Stimulated activated CD8-positive, alpha-beta memory T cell treated with anti-CD3 and anti-CD28 coated beads, Interleukin-12 subunit alpha, Interleukin-12 subunit beta, amount 100 ng/mL, for 1 hour (primary cell): ENCODE results near the gene LY6G6D.

Experiments used
- DNase-seq: peaks from one replicate; pipeline ENCODE4 v3.0.0-alpha.2; 2020; ENCODE audit warnings: low read depth

The LY6G6D gene, protein sequence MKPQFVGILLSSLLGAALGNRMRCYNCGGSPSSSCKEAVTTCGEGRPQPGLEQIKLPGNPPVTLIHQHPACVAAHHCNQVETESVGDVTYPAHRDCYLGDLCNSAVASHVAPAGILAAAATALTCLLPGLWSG

GRCh38 chr6:31715022-31715958 lies at the start of gene LY6G6D:
LY6G6D (plus strand) TSS chr6:31715348; CDS start chr6:31715356, 8 bp downstream.
- no peak for DNase-seq

DNA sequence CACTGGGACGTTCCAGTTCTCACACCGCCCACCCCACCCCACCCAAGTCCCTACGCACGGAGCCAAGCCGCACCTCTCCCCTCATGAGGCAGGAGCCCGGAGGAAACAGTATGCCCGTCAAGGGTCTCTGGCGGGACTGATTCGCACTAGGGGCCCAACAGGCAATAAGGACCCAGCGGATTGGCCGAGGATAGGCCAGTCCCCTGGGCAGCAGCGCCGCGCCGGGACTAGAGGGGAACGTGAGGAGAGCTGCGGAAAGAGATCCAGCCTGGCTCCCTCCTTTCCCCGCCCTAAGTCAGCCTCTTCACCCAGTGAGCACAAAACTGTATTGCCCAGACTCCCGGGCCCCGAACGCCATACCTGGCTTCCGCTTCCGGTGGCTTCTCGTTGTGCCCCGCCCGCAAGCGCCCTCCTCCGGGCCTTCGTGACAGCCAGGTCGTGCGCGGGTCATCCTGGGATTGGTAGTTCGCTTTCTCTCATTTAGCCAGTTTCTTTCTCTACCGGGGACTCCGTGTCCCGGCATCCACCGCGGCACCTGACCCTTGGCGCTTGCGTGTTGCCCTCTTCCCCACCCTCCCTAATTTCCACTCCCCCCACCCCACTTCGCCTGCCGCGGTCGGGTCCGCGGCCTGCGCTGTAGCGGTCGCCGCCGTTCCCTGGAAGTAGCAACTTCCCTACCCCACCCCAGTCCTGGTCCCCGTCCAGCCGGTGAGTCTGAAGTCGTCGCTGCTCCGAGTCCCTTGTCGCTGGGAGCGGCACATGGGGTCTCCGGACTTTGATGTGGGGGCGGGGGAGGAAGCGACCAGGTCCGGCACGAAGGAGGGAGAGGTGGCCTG lies 49.4 kb upstream of the LY6G6D start, which contains the start of gene CSNK2B:
Gene CSNK2B (plus strand): TSS at position 580 of the 836 bp plus-strand sequence. CDS start 752 bp downstream, outside the sequence.
- peak; percentile 98 for DNase-seq

DNA sequence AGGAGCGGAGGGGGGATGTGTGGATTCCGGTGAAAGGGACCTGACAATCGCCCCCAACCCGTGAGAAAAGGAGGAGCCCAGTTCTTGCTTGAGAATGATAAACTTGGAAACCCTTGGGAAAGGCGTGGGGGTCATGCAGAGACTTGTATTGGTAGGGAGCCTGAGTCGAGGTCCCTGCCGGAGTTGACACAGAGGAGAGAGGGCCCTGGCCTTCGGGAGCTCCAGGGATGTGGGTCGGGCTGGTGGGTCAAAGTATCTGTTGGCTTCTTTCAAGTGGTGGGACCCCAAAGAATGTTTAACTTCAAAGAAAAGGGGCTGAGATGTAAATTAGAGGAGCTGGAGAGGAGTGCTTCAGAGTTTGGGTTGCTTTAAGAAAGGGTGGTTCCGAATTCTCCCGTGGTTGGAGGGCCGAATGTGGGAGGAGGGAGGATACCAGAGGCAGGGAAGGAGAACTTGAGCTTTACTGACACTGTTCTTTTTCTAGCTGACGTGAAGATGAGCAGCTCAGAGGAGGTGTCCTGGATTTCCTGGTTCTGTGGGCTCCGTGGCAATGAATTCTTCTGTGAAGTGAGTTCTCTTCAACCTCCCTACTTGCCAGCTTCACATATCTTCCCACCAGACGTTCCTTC lies 48.7 kb upstream of the LY6G6D start:
- DNase-seq, result no peak

GRCh38 chr6:31669676-31670075 lies 45.5 kb upstream of the LY6G6D start, which contains the start of gene LY6G5B:
LY6G5B (plus strand) TSS chr6:31669976; CDS start chr6:31670951, 975 bp downstream.
- DNase-seq, result no peak

- no peak for DNase-seq
Observed at GRCh38 chr6:31676322-31676903, 38.7 kb upstream of the LY6G6D start.

- no peak for DNase-seq
Observed at GRCh38 chr6:31676904-31677303, 38.2 kb upstream of the LY6G6D start.

DNA sequence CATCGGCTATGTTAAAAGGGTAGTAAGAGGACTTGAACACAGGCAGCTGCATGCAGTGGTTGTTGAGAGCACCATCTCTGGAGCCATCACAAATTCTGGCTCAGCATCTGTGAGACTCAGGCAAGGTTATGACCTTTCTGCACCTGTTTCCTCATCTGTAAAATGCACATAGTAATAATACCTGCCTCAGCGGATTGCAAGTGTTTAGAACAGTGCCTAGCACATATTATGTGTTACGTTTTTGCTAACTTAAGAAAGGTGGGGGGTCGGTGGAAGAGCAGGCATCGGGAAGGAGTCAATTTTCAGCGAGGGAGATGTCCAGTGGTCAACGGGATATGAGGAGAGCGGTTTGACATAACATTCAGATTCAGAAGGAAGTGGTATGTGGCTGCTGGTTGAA lies 37.2 kb upstream of the LY6G6D start:
- DNase-seq, result no peak

DNA sequence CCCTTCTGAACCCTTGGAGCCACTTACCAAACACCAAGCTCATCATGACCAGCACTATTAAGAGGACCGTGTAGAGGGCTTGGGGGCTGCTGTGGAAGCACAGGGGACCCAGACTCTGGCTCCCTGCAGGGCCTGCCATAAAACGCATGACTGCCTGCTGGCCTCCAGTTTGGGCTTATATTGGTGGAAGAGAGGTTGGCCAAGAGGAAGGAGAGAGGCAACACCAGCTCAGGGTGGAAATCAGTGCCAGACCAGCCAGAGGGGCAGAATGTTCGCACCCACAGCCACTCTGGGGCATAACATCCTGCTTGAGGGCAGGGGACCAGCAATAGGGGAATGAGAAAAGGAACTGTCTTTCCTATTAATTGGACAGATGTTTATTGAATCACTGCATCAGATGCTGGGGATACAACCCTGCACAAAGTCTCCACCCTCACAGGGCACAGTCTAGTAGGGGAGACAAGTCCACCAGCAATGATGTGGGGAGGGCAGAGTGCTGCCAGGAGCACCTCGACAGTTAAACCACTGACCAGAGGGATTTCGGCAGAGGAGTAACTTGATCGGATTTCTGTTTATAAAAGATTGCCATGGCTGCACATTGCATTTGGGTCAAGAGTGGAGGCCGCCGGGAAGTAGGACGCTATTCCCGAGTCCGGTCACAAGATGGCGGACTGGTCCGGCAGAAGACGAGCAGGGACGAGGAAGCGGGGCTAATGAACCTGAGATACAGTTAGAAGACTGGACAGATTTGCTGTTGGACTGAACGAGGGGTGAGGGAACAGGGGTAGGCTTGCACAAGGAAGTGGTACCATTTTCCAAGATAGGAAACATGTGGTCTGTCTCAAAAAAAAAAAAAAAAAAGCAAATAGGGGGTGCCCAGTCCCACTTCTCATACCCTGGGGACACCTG lies 34.7 kb upstream of the LY6G6D start, which contains the start of gene LY6G5C:
Gene LY6G5C (minus strand): TSS at position 842 of the 909 bp plus-strand sequence. CDS start 694 bp downstream, at position 148.
- DNase-seq, result peak; percentile 49

DNA sequence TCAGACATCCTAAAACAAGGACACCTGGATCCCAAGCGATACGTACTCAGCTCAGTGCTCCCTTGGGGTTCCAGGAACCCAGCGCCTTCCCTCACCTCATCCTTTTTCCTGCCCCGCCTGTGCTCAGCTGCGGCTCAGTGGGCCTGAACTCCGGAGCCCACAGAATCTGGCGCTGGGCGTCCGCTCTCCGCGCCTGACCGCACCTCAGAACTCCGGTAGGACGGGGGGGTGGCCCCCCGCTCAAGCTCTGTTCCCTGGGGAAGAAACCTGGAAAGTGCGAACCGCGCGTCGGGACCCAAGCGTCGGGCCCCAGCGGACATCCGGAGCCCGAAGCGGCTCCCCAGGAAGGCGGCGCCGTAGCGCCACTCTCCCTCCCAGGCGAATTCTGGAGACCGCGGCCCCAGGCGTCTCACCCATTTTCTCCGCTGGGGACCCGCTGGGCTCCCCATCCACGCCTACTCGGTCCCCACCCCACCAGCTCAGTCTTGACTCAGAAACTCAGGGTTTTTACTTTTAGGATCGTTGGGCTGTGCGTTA lies 33.9 kb upstream of the LY6G6D start:
- DNase-seq, result no peak

DNA sequence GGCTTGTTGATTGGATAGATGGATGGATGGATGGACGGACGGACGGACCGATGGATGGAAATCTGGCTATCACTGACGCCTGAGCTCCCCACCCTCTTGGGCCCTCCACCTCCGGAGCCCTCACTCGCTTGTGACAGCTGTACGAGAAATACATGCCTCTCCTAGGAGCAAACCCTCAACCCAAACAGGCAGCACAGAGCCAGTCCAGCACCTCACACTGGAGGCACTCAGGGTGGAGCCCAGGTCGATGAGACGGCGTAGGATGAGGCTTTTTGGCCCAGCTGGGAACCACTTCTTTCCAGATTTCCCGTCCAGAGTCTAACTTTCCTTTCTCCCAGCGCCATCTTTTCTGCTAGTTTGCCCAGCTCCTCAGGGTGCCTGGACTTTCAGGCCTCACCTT lies 31.6 kb upstream of the LY6G6D start:
- no peak for DNase-seq

GRCh38 chr6:31686483-31686882 lies 28.7 kb upstream of the LY6G6D start:
- no peak for DNase-seq

GRCh38 chr6:31687321-31687720 lies 27.8 kb upstream of the LY6G6D start:
- no peak for DNase-seq

GRCh38 chr6:31687860-31688693 lies 27.1 kb upstream of the LY6G6D start:
- DNase-seq, result no peak

GRCh38 chr6:31689249-31690110 lies 25.7 kb upstream of the LY6G6D start:
- DNase-seq, result no peak

GRCh38 chr6:31690231-31691077 lies 24.7 kb upstream of the LY6G6D start:
- no peak for DNase-seq

DNA sequence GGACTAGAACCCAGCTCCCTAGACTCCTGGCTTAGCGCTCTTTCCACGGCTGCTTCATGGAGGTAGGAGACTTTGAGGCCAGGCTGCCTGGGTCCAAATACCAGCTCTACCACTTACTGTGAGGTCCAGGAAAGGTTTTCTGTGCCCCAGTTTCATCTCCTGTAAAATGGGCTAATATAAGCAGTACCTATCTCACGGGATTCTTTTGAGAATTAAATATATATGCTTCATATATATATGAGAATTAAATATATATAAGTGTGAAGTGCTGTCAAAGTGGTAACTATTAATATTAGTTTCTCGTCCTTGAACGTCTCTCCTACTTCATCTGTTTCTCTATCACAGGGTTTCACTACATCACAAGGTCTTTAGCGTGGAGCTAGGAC lies 24.1 kb upstream of the LY6G6D start:
- DNase-seq, result no peak

GRCh38 chr6:31691564-31692108 lies 23.5 kb upstream of the LY6G6D start:
- DNase-seq, result no peak
